CD4-positive, alpha-beta memory T cell (primary cell): ENCODE data around the gene ANKRD11. TPM values are rescaled to one million over a fixed set of nuclear protein-coding genes. Genes with fewer than 3 reads are reported as not detected.

Source experiments
- CTCF ChIA-PET: fragments of 350-600 bp; sonication (Branson Sonifier 250); formaldehyde crosslinking; loops from one replicate; lab custom pipeline; 2021; ENCODE audit warnings: inconsistent platforms; ENCODE audit not compliant: partially characterized antibody; lab: Charles Lee
- POLR2A ChIA-PET: fragments of 350-600 bp; sonication (Branson Sonifier 250); formaldehyde crosslinking; loops from one replicate; lab custom pipeline; 2021; ENCODE audit not compliant: partially characterized antibody; lab: Charles Lee
- DNase-seq, 5 donors: peaks; one replicate each; pipeline versions ENCODE4 v3.0.0 to v3.0.0-alpha.2; 2020 to 2022; ENCODE audit warnings: mixed read lengths in 1 of 5
- H3K27ac ChIP-seq: one replicate; pipeline ENCODE4 v1.7.0; 2013; ENCODE audit warnings: low read depth, low read length
- H3K27me3 ChIP-seq: 2 replicates; pipeline ENCODE4 v1.7.0; 2013; ENCODE audit warnings: mild to moderate bottlenecking, low read length, moderate library complexity; ENCODE audit not compliant: insufficient read depth
- H3K36me3 ChIP-seq: 2 replicates; pipeline ENCODE4 v1.7.0; 2013; ENCODE audit warnings: mild to moderate bottlenecking, low read length, moderate library complexity; ENCODE audit not compliant: insufficient read depth
- H3K4me1 ChIP-seq: 2 replicates; pipeline ENCODE4 v1.7.0; 2013; ENCODE audit warnings: mild to moderate bottlenecking, low read length, moderate library complexity; ENCODE audit not compliant: insufficient read depth
- H3K4me3 ChIP-seq, 2 donors: one replicate each; pipeline ENCODE4 v1.7.0; 2013; ENCODE audit warnings: low read length in 2 of 2, mild to moderate bottlenecking in 1 of 2
- H3K9me3 ChIP-seq, 2 donors: one replicate each; pipeline ENCODE4 v1.7.0; 2013; ENCODE audit warnings: low read length in 2 of 2, control low read depth in 1 of 2; ENCODE audit not compliant: control insufficient read depth in 1 of 2
- H3K27ac Mint-ChIP-seq, 7 donors: one replicate each; pipeline ENCODE4 v1.8.0; 2020 to 2021; ENCODE audit warnings: mixed read lengths in 7 of 7, mild to moderate bottlenecking in 6 of 7, inconsistent platforms in 3 of 7, moderate library complexity in 3 of 7
- H3K27me3 Mint-ChIP-seq, 2 donors: one replicate each; pipeline ENCODE4 v1.8.0; 2020 to 2021; ENCODE audit warnings: mixed read lengths in 2 of 2
- H3K36me3 Mint-ChIP-seq, 2 donors: one replicate each; pipeline ENCODE4 v1.8.0; 2020 to 2021; ENCODE audit warnings: mixed read lengths in 2 of 2, inconsistent platforms in 1 of 2, mild to moderate bottlenecking in 1 of 2
- H3K4me1 Mint-ChIP-seq, 4 donors: one replicate each; pipeline ENCODE4 v1.8.0; 2020 to 2021; ENCODE audit warnings: mixed read lengths in 4 of 4, mild to moderate bottlenecking in 1 of 4
- H3K4me3 Mint-ChIP-seq, 8 donors: one replicate each; pipeline ENCODE4 v1.8.0; 2020 to 2021; ENCODE audit warnings: mixed read lengths in 8 of 8, mild to moderate bottlenecking in 7 of 8, moderate library complexity in 6 of 8, inconsistent platforms in 3 of 8
- H3K9me3 Mint-ChIP-seq, 8 donors: one replicate each; pipeline ENCODE4 v1.8.0; 2020 to 2021; ENCODE audit warnings: mixed read lengths in 8 of 8, mild to moderate bottlenecking in 5 of 8, inconsistent platforms in 3 of 8, moderate library complexity in 1 of 8
- intact Hi-C: fragments of 100-400 bp; cut with micrococcal nuclease; formaldehyde crosslinking; loops from one replicate; pipeline ENCODE4 v1.15.1; 2023
- polyA plus RNA-seq, 2 donors: library from polyadenylated mRNA; unstranded; fragments of 300-500 nt; fragmentation: Illumina TruSeq; gene quantifications; one replicate each; pipeline ENCODE4 v1.2.3, GENCODE V29; 2021
- total RNA-seq, 2 experiments: library from RNA; stranded (reverse); gene quantifications; one replicate each; pipeline ENCODE4 v1.2.3, GENCODE V29; 2021

The ANKRD11 gene
- total and polyA plus RNA-seq, 4 experiments from 2014 or later, result 3.9 to 246 (median 140) TPM

- Histone ChIP-seq H3K4me1 (peaks cover 99% of the 10 kb centered on the region), H3K27ac (no peak overlapping the region), H3K27me3 (no peaks in the 10 kb centered on the region), H3K9me3 (no peaks in the 10 kb centered on the region), H3K36me3 (no peaks in the 10 kb centered on the region), H3K4me3 (no peak overlapping the region)
- intact Hi-C loops, result no loop called here
- Mint-ChIP-seq H3K4me1 (peaks cover 34 to 93% (median 69%) of the 10 kb centered on the region in 4 donors), H3K27ac (peak overlapping the region in 5 of 7 donors; percentile 16 to 88 (median 55)), H3K4me3 (peak overlapping the region in 3 of 8 donors; percentile 23 to 40 (median 38)), H3K27me3 (no peaks in the 10 kb centered on the region), H3K9me3 (no peaks in the 10 kb centered on the region), H3K36me3 (peaks cover 0 to 5% of the 10 kb centered on the region in 2 donors)
- CTCF ChIA-PET, result interaction anchor here (1.5 kb wide), 1 partner anchor 15 kb away, joined by 3 read pairs; no protein-coding TSS in a partner anchor
- no peak for DNase-seq
- POLR2A ChIA-PET, result interaction anchor here (0.7 to 1.5 kb wide), 4 partner anchors 15 to 73 kb away, joined by 3 to 4 read pairs (median 3); no protein-coding TSS in a partner anchor
Observed at GRCh38 chr16:89450537-89450936, 39.8 kb downstream of the ANKRD11 start.

- CTCF ChIA-PET, result interaction anchor here (1.5 kb wide), 1 partner anchor 15 kb away, joined by 3 read pairs; no protein-coding TSS in a partner anchor
- no peaks in the 10 kb centered on the region for H3K9me3 ChIP-seq
- Mint-ChIP-seq H3K27me3 (no peaks in the 10 kb centered on the region), H3K4me1 (peaks cover 29 to 95% (median 71%) of the 10 kb centered on the region in 4 donors), H3K9me3 (no peaks in the 10 kb centered on the region), H3K4me3 (peak overlapping the region in 6 of 8 donors; percentile 4 to 50 (median 20)), H3K36me3 (peaks cover 0 to 1% of the 10 kb centered on the region in 2 donors), H3K27ac (peak overlapping the region in 6 of 7 donors; percentile 10 to 88 (median 50))
- no peak for DNase-seq
- H3K27me3 ChIP-seq, result no peaks in the 10 kb centered on the region
- H3K36me3 ChIP-seq, result no peaks in the 10 kb centered on the region
- no peak overlapping the region for H3K4me3 ChIP-seq
- H3K27ac ChIP-seq, result peak overlapping the region; percentile 9
- POLR2A ChIA-PET, result interaction anchor here (0.7 to 0.9 kb wide), 3 partner anchors 14 to 73 kb away, joined by 3 read pairs; no protein-coding TSS in a partner anchor
- H3K4me1 ChIP-seq, result peaks cover 99% of the 10 kb centered on the region
- intact Hi-C loops, result loop anchor here (5.0 kb wide), 1 partner anchor 88 kb away; no protein-coding TSS in a partner anchor
Observed at GRCh38 chr16:89449726-89450335, 40.5 kb downstream of the ANKRD11 start.

- Histone ChIP-seq H3K4me1 (peaks cover 100% of the 10 kb centered on the region), H3K4me3 (no peak overlapping the region), H3K27ac (no peak overlapping the region), H3K9me3 (no peaks in the 10 kb centered on the region), H3K27me3 (no peaks in the 10 kb centered on the region), H3K36me3 (no peaks in the 10 kb centered on the region)
- intact Hi-C loops, result loop anchor here (5.0 kb wide), 1 partner anchor 86 kb away; no protein-coding TSS in a partner anchor
- no peaks in the 10 kb centered on the region for H3K36me3 Mint-ChIP-seq
- no peak for DNase-seq
- peaks cover 19 to 98% (median 75%) of the 10 kb centered on the region in 4 donors for H3K4me1 Mint-ChIP-seq
- POLR2A ChIA-PET, result interaction anchor here (0.7 kb wide), 1 partner anchor 103 kb away, joined by 3 read pairs; no protein-coding TSS in a partner anchor
- peak overlapping the region in 1 of 7 donors; percentile 29 for H3K27ac Mint-ChIP-seq
- H3K4me3 Mint-ChIP-seq, result peak overlapping the region in 3 of 8 donors; percentile 26 to 70 (median 44)
- CTCF ChIA-PET, result no interaction called here
- H3K27me3 Mint-ChIP-seq, result no peaks in the 10 kb centered on the region
- no peaks in the 10 kb centered on the region for H3K9me3 Mint-ChIP-seq
Observed at GRCh38 chr16:89448656-89449055, 41.7 kb downstream of the ANKRD11 start.

GRCh38 chr16:89446975-89447293 is 43.4 kb downstream of the ANKRD11 start:
- H3K27ac Mint-ChIP-seq, result peak overlapping the region; percentile 44 to 91 (median 90)
- Histone ChIP-seq H3K27ac (no peak overlapping the region), H3K4me3 (no peak overlapping the region), H3K9me3 (no peaks in the 10 kb centered on the region), H3K4me1 (peaks cover 100% of the 10 kb centered on the region), H3K27me3 (no peaks in the 10 kb centered on the region), H3K36me3 (no peaks in the 10 kb centered on the region)
- no peaks in the 10 kb centered on the region for H3K36me3 Mint-ChIP-seq
- CTCF ChIA-PET, result interaction anchor here (1.3 to 1.4 kb wide), 2 partner anchors 35 to 110 kb away, joined by 3 read pairs; no protein-coding TSS in a partner anchor
- peak overlapping the region; percentile 27 to 90 (median 74) for H3K4me3 Mint-ChIP-seq
- POLR2A ChIA-PET, result interaction anchor here (0.7 to 3.6 kb wide), 4 partner anchors 9 to 43 kb away, joined by 3 to 14 read pairs (median 5); partner anchors contain the start of gene ANKRD11
- intact Hi-C loops, result loop anchor here (5.0 kb wide), 1 partner anchor 85 kb away; no protein-coding TSS in a partner anchor
- H3K9me3 Mint-ChIP-seq, result peaks cover 0 to 2% (median 0%) of the 10 kb centered on the region in 8 donors
- H3K27me3 Mint-ChIP-seq, result no peaks in the 10 kb centered on the region
- peaks cover 2 to 98% (median 79%) of the 10 kb centered on the region in 4 donors for H3K4me1 Mint-ChIP-seq
- DNase-seq, result no peak

GRCh38 chr16:89446136-89446974 is 44.0 kb downstream of the ANKRD11 start:
- intact Hi-C loops, result loop anchor here (5.0 kb wide), 1 partner anchor 84 kb away; no protein-coding TSS in a partner anchor
- CTCF ChIA-PET, result interaction anchor here (1.1 to 1.8 kb wide), 4 partner anchors 9 to 111 kb away, joined by 3 to 5 read pairs (median 3); no protein-coding TSS in a partner anchor
- no peaks in the 10 kb centered on the region for H3K36me3 Mint-ChIP-seq
- peaks cover 0 to 2% (median 0%) of the 10 kb centered on the region in 8 donors for H3K9me3 Mint-ChIP-seq
- peak overlapping the region; percentile 44 to 91 (median 90) for H3K27ac Mint-ChIP-seq
- Histone ChIP-seq H3K9me3 (no peaks in the 10 kb centered on the region), H3K36me3 (no peaks in the 10 kb centered on the region), H3K4me3 (no peak overlapping the region), H3K27ac (no peak overlapping the region), H3K4me1 (peaks cover 100% of the 10 kb centered on the region), H3K27me3 (no peaks in the 10 kb centered on the region)
- no peaks in the 10 kb centered on the region for H3K27me3 Mint-ChIP-seq
- peak overlapping the region; percentile 48 to 90 (median 74) for H3K4me3 Mint-ChIP-seq
- peaks cover 0 to 100% (median 81%) of the 10 kb centered on the region in 4 donors for H3K4me1 Mint-ChIP-seq
- POLR2A ChIA-PET, result interaction anchor here (0.7 to 3.6 kb wide), 6 partner anchors 9 to 43 kb away, joined by 3 to 14 read pairs (median 4); partner anchors contain the start of gene ANKRD11
- no peak for DNase-seq

GRCh38 chr16:89445166-89445565 is 45.2 kb downstream of the ANKRD11 start:
- no peaks in the 10 kb centered on the region for H3K36me3 ChIP-seq
- Mint-ChIP-seq H3K36me3 (peaks cover 0 to 4% of the 10 kb centered on the region in 2 donors), H3K4me3 (peak overlapping the region in 7 of 8 donors; percentile 31 to 70 (median 64)), H3K4me1 (peaks cover 0 to 100% (median 80%) of the 10 kb centered on the region in 4 donors), H3K9me3 (peaks cover 0 to 2% (median 0%) of the 10 kb centered on the region in 8 donors), H3K27ac (peak overlapping the region; percentile 12 to 91 (median 78)), H3K27me3 (no peaks in the 10 kb centered on the region)
- no peaks in the 10 kb centered on the region for H3K9me3 ChIP-seq
- POLR2A ChIA-PET, result interaction anchor here (0.7 to 3.6 kb wide), 6 partner anchors 8 to 83 kb away, joined by 3 to 14 read pairs (median 4); partner anchors contain the start of genes ANKRD11 and SPG7
- no peak for DNase-seq
- intact Hi-C loops, result loop anchor here (5.0 kb wide), 1 partner anchor 83 kb away; no protein-coding TSS in a partner anchor
- CTCF ChIA-PET, result interaction anchor here (1.4 to 1.8 kb wide), 2 partner anchors 10 to 11 kb away, joined by 3 to 5 read pairs; no protein-coding TSS in a partner anchor
- no peaks in the 10 kb centered on the region for H3K27me3 ChIP-seq
- H3K4me1 ChIP-seq, result peaks cover 100% of the 10 kb centered on the region
- no peak overlapping the region for H3K27ac ChIP-seq
- H3K4me3 ChIP-seq, result no peak overlapping the region
